Measurements from ENCODE around the gene ALX4. TPM values are rescaled to one million over a fixed set of nuclear protein-coding genes. Genes with fewer than 3 reads are reported as not detected.

Gene ALX4
- total and polyA plus RNA-seq, 2 of the 8 experiments (the other 6 are each of a cell fraction or from before 2014, with no cell fraction given), result not detected

GRCh38 chr11:44308923-44309477 lies 939 bp downstream of the ALX4 start:
- no peak overlapping the region for H4K8ac ChIP-seq (ENCODE audit: extremely low read depth, insufficient read depth, low read length)
- H3K4ac ChIP-seq (replicated peaks; ENCODE audit: insufficient read length, low read depth, low read length), result no peak overlapping the region
- H4K20me1 ChIP-seq (replicated peaks in 1 of 2; ENCODE audit: control insufficient read depth in 1 of 2, insufficient read depth in 2 of 2, low read length in 2 of 2), result peaks cover 21 to 36% of the 10 kb centered on the region in 2 experiments
- H3K79me1 ChIP-seq (ENCODE audit: low read depth, low read length), result no peaks in the 10 kb centered on the region
- 0 out of 2 replicates have a peak overlapping the region, but pooled peaks have one; percentile 60 for H2BK12ac ChIP-seq (ENCODE audit: low read depth, low read length)
- DNase-seq (ENCODE audit: low read depth in 1 of 2, low spot score in 2 of 2) (no peak), FAIRE-seq (no peak)
- no peak overlapping the region for H2BK120ac ChIP-seq (replicated peaks; ENCODE audit: low read depth, low read length)
- ChIA-PET CTCF (ENCODE audit: partially characterized antibody) (interaction anchor here (0.8 to 2.4 kb wide), 3 partner anchors 20 to 215 kb away, joined by 3 to 13 read pairs (median 5); no protein-coding TSS in a partner anchor), POLR2A (ENCODE audit: partially characterized antibody) (interaction anchor here (6.7 kb wide), 1 partner anchor 10 kb away, joined by 47 read pairs; no protein-coding TSS in a partner anchor)
- H3K4me1 ChIP-seq (replicated peaks in 1 of 4; ENCODE audit: control insufficient read depth in 3 of 4, insufficient read depth in 4 of 4, low read length in 3 of 4), result peaks cover 3 to 33% (median 17%) of the 10 kb centered on the region in 4 experiments
- H3K27ac ChIP-seq (ENCODE audit: low read depth, low read length), result no peak overlapping the region
- H3K14ac ChIP-seq (ENCODE audit: insufficient read length), result no peak overlapping the region
- H2AK5ac ChIP-seq (ENCODE audit: low read depth, low read length), result no peak overlapping the region
- H3K56ac ChIP-seq (replicated peaks; ENCODE audit: insufficient read length, low read depth, low read length), result no peak overlapping the region
- H2BK15ac ChIP-seq (ENCODE audit: low read length), result no peak overlapping the region
- H2BK20ac ChIP-seq (ENCODE audit: low read length), result no peak overlapping the region
- H2BK5ac ChIP-seq (ENCODE audit: low read depth, low read length), result peak overlapping the region; percentile 44; the same call in 1 of the 2 replicates
- peak overlapping the region; percentile 34 to 59 (median 38); a peak in 7 of 8 replicates for H3K4me3 ChIP-seq (ENCODE audit: extremely low read depth in 1 of 4, insufficient read depth in 2 of 4, low read depth in 3 of 4, low read length in 4 of 4)
- H3K4me2 ChIP-seq (ENCODE audit: insufficient read depth in 1 of 2, low read depth in 2 of 2, low read length in 2 of 2), result peak overlapping the region; percentile 69 to 96
- H3K23me2 ChIP-seq (ENCODE audit: low read depth, low read length), result peaks cover 7% of the 10 kb centered on the region; the same call in 1 of the 2 replicates
- no peak overlapping the region for H2AFZ ChIP-seq (ENCODE audit: low read length)
- no peaks in the 10 kb centered on the region for H3K9me3 ChIP-seq (ENCODE audit: insufficient read depth in 2 of 2, low read depth in 1 of 2, low read length in 1 of 2)
- H4K5ac ChIP-seq (ENCODE audit: insufficient read length, low read depth, low read length), result no peak overlapping the region
- H3K27me3 ChIP-seq (replicated peaks in 1 of 4; ENCODE audit: control insufficient read depth in 3 of 4, extremely low read depth in 1 of 4, insufficient read depth in 3 of 4, low read length in 3 of 4), result peaks cover 97 to 100% (median 98%) of the 10 kb centered on the region in 4 experiments
- no peak overlapping the region for H3K9ac ChIP-seq (replicated peaks in 1 of 4; ENCODE audit: extremely low read depth in 1 of 4, low read depth in 3 of 4, low read length in 3 of 4)
- no peak overlapping the region for H4K91ac ChIP-seq (replicated peaks; ENCODE audit: insufficient read length, low read length)
- 2% methylated on average over 37 of the region's 57 CpGs; no CpG with 5 or more reads in 1 of the 2 experiments for WGBS, 2 experiments (ENCODE audit: extremely low coverage in 1 of 2, insufficient coverage in 1 of 2, insufficient read length in 1 of 2, insufficient replicate concordance in 2 of 2, low coverage in 1 of 2, low lambda C conversion rate in 2 of 2, missing lambda C conversion rate in 1 of 2)
- H3K79me2 ChIP-seq (ENCODE audit: control insufficient read depth in 1 of 2, insufficient read depth in 2 of 2, low read length in 2 of 2), result no peaks in the 10 kb centered on the region
- H3K23ac ChIP-seq (ENCODE audit: insufficient read length), result no peak overlapping the region
- H3K18ac ChIP-seq (ENCODE audit: extremely low read depth, low read length), result peak overlapping the region; percentile 87
- H3K36me3 ChIP-seq (ENCODE audit: control insufficient read depth in 2 of 4, insufficient read depth in 4 of 4, low read length in 3 of 4), result no peaks in the 10 kb centered on the region
- TF ChIP-seq TCF12 (IDR thresholded peaks at IDR 0.05; ENCODE audit: low read depth, low read length) (peak; percentile 32; the same call in 1 of the 2 replicates), CREB1 (IDR thresholded peaks at IDR 0.05) (no peak), BCL11A (IDR thresholded peaks at IDR 0.05; ENCODE audit: low read depth in 2 of 2, low read length in 2 of 2) (no peak), EZH2 (IDR thresholded peaks at IDR 0.05; ENCODE audit: low read depth, low read length, severe bottlenecking) (peak; percentile 68), KDM4A (IDR thresholded peaks at IDR 0.05; ENCODE audit: low read depth, low read length, severe bottlenecking) (no peak)
